Endodermal cell (in vitro differentiated cells): ENCODE results near the gene OTUD4. TPM values are rescaled to one million over a fixed set of nuclear protein-coding genes. Genes with fewer than 3 reads are reported as not detected.

Experiments
- DNase-seq: peaks from one replicate; pipeline ENCODE4 v3.0.0-alpha.2; 2017
- H3K27ac ChIP-seq: 2 replicates; pipeline ENCODE4 v1.5.1; 2013; ENCODE audit warnings: mild to moderate bottlenecking, low read depth, low read length, moderate library complexity
- H3K27me3 ChIP-seq: 2 replicates; pipeline ENCODE4 v1.6.1; 2013; ENCODE audit warnings: mild to moderate bottlenecking, low read length, moderate library complexity; ENCODE audit not compliant: insufficient read depth, control insufficient read depth, poor library complexity, severe bottlenecking
- H3K36me3 ChIP-seq: 2 replicates; pipeline ENCODE4 v1.7.0; 2013; ENCODE audit warnings: mild to moderate bottlenecking, low read length, moderate library complexity; ENCODE audit not compliant: control insufficient read depth, insufficient read depth
- H3K4me1 ChIP-seq: one replicate; pipeline ENCODE4 v1.7.0; 2013; ENCODE audit warnings: low read length; ENCODE audit not compliant: control insufficient read depth, insufficient read depth
- H3K4me3 ChIP-seq: 2 replicates; pipeline ENCODE4 v1.5.1; 2013; ENCODE audit warnings: mild to moderate bottlenecking, low read length, moderate library complexity
- H3K9ac ChIP-seq: 2 replicates; pipeline ENCODE4 v1.6.1; 2013; ENCODE audit warnings: mild to moderate bottlenecking, low read length, moderate library complexity; ENCODE audit not compliant: poor library complexity, severe bottlenecking; ENCODE audit errors: extremely low read depth
- H3K9me3 ChIP-seq: 2 replicates; pipeline ENCODE4 v1.6.1; 2013; ENCODE audit warnings: mild to moderate bottlenecking, low read length, moderate library complexity; ENCODE audit not compliant: control insufficient read depth
- H3K27ac Mint-ChIP-seq: 2 replicates; pipeline ENCODE4 v1.8.0; 2020; ENCODE audit warnings: mixed read lengths
- H3K27me3 Mint-ChIP-seq: 2 replicates; pipeline ENCODE4 v1.8.0; 2021; ENCODE audit warnings: mild to moderate bottlenecking, mixed read lengths; ENCODE audit not compliant: insufficient read depth
- H3K36me3 Mint-ChIP-seq: 2 replicates; pipeline ENCODE4 v1.8.0; 2020; ENCODE audit warnings: low read depth, mixed read lengths
- H3K4me1 Mint-ChIP-seq: 2 replicates; pipeline ENCODE4 v1.8.0; 2020; ENCODE audit warnings: mixed read lengths
- H3K4me3 Mint-ChIP-seq: 2 replicates; pipeline ENCODE4 v1.8.0; 2020; ENCODE audit warnings: mild to moderate bottlenecking, moderate library complexity, mixed read lengths
- H3K9me3 Mint-ChIP-seq: 2 replicates; pipeline ENCODE4 v1.8.0; 2020; ENCODE audit warnings: mild to moderate bottlenecking, mixed read lengths
- WGBS, 2 experiments: methylation state at CpG; one replicate each; pipeline versions ENCODE4 v1.1.5 to v1.1.7; 2013; ENCODE audit warnings: missing lambda C conversion rate in 2 of 2, mixed read lengths in 1 of 2; ENCODE audit not compliant: insufficient coverage in 1 of 2, insufficient read length in 1 of 2; 5-methylcytosine and 5-hydroxymethylcytosine counted together
- total RNA-seq, 2 donors: library from RNA; stranded (reverse); fragmentation: NEBNext Ultra II Directional in 1 of 2; extraction: Animal tissue kit (Norgen Biotek cat#: 25700) in 1 of 2; gene quantifications; 2 replicates in 1 of 2; 3 replicates in 1 of 2; pipeline ENCODE4 v1.2.1, GENCODE V29; 2021
- TF ChIP-seq, protein P1 (sequence below): fragments of 200-600 bp; sonication (generic); conservative IDR thresholded peaks from 2 replicates; pipeline ENCODE4 v1.5.0; 2021; ENCODE audit warnings: antibody characterized with exemption, mild to moderate bottlenecking

OTUD4 gene
- total RNA-seq, 2 donors from 2014 or later, result 49.6 to 55.5 TPM

DNA sequence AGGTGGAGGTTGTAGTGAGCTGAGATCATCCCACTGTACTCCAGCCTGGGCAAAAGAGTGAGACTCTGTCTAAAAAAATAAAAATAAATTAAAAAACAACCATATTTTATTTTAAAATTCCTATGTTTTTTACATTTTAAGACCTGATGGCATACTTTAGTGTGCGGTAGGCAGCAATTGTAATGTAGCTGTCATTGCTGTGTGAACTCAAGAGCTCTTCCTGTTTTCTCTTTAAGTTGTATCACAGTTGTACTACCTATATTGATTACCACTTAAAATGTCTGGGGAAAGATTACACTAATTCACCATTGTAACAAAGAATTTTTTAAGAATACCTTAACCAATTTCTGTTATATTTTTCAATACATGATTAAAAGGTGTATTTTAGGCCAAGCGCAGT is 55.0 kb downstream of the OTUD4 start:
- H3K27me3 ChIP-seq, result no peaks in the 10 kb centered on the region
- Mint-ChIP-seq H3K4me3 (no peak overlapping the region), H3K4me1 (no peaks in the 10 kb centered on the region), H3K27ac (no peak overlapping the region), H3K36me3 (peaks cover 58% of the 10 kb centered on the region), H3K27me3 (no peaks in the 10 kb centered on the region), H3K9me3 (no peaks in the 10 kb centered on the region)
- WGBS, 2 experiments, result 100% methylated on average over 2 of the region's 2 CpGs; no CpG with 5 or more reads in 1 of the 2 experiments
- TF ChIP-seq, protein P1, sequence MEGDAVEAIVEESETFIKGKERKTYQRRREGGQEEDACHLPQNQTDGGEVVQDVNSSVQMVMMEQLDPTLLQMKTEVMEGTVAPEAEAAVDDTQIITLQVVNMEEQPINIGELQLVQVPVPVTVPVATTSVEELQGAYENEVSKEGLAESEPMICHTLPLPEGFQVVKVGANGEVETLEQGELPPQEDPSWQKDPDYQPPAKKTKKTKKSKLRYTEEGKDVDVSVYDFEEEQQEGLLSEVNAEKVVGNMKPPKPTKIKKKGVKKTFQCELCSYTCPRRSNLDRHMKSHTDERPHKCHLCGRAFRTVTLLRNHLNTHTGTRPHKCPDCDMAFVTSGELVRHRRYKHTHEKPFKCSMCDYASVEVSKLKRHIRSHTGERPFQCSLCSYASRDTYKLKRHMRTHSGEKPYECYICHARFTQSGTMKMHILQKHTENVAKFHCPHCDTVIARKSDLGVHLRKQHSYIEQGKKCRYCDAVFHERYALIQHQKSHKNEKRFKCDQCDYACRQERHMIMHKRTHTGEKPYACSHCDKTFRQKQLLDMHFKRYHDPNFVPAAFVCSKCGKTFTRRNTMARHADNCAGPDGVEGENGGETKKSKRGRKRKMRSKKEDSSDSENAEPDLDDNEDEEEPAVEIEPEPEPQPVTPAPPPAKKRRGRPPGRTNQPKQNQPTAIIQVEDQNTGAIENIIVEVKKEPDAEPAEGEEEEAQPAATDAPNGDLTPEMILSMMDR, result no peak
- no peak overlapping the region for H3K9ac ChIP-seq
- peaks cover 87% of the 10 kb centered on the region for H3K36me3 ChIP-seq
- H3K9me3 ChIP-seq, result no peaks in the 10 kb centered on the region
- H3K27ac ChIP-seq, result no peak overlapping the region
- H3K4me1 ChIP-seq, result no peaks in the 10 kb centered on the region
- DNase-seq, result no peak
- H3K4me3 ChIP-seq, result no peak overlapping the region

DNA sequence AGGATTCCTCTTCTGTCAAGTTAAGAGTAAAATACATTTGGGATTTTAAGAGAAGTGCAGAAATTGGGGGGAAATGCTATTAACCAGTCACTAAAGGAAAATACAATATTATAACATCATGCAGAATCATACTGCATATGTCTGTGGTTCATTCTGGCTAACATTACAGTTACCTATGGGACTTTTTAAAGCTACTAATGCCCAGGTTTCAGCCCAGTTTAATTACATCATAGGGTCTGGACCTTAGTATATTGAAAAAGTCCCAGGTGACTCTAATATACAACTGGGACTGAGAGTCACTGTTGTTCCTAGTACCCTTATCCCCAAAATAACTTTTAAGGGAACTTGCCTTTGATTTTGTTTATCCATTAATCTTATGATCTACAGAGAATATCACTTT is 72.3 kb downstream of the OTUD4 start:
- no peaks in the 10 kb centered on the region for H3K4me1 Mint-ChIP-seq
- H3K27ac Mint-ChIP-seq, result no peak overlapping the region
- Histone ChIP-seq H3K9ac (no peak overlapping the region), H3K4me3 (no peak overlapping the region), H3K9me3 (no peaks in the 10 kb centered on the region), H3K27me3 (no peaks in the 10 kb centered on the region), H3K4me1 (no peaks in the 10 kb centered on the region), H3K27ac (no peak overlapping the region), H3K36me3 (peaks cover 90% of the 10 kb centered on the region)
- H3K36me3 Mint-ChIP-seq, result peaks cover 59% of the 10 kb centered on the region
- no peak overlapping the region for H3K4me3 Mint-ChIP-seq
- H3K9me3 Mint-ChIP-seq, result no peaks in the 10 kb centered on the region
- no peaks in the 10 kb centered on the region for H3K27me3 Mint-ChIP-seq
- TF ChIP-seq, protein P1, result no peak
- no peak for DNase-seq

DNA sequence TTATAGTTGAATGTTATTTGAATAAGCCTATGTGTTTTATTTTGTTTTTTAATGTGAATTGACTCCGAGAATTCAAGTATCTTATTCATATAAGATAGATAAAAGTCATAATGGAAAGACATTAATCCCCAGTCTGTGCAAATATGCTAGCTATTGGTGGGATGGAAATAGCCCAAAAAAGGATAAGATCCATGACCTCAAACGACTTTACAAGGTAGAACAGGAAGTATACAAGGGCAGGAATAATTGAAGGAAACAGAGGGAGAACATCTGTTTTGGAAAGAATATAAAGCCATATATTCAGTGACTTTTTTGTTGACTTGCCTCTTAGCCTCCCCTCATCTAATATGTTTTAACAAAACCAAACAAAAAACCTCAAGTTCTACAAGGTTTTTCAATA is 73.3 kb downstream of the OTUD4 start:
- WGBS, 2 experiments, result 89 to 100% methylated on average over 1 of the region's 2 CpGs
- Mint-ChIP-seq H3K27me3 (no peaks in the 10 kb centered on the region), H3K36me3 (peaks cover 49% of the 10 kb centered on the region), H3K27ac (peak overlapping the region; percentile 3), H3K4me1 (no peaks in the 10 kb centered on the region), H3K4me3 (no peak overlapping the region), H3K9me3 (no peaks in the 10 kb centered on the region)
- Histone ChIP-seq H3K9me3 (no peaks in the 10 kb centered on the region), H3K27ac (no peak overlapping the region), H3K4me3 (no peak overlapping the region), H3K9ac (no peak overlapping the region), H3K27me3 (no peaks in the 10 kb centered on the region), H3K36me3 (peaks cover 80% of the 10 kb centered on the region), H3K4me1 (no peaks in the 10 kb centered on the region)
- TF ChIP-seq, protein P1, result no peak
- DNase-seq, result no peak
